Measurements from ENCODE around the gene ARF1.

Gene ARF1

DNA sequence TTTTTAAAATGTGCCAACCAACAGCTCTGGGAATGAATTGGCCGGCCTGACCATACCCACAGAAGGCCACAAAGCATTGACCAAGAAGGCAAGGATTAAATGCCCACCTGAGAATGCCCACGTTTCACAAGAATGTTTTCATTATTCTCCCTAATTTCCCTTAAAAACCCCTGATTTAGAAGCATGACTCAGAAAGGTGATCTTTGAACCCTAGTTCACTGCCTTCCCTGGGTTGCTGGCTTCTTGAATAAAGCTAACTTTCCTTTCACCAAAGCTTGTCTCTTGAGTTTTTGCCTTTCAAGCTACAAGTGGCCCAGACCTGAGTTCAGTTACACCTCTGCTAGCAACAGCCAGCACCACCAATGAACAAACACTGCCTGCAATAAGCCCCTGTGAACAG, 41.0 kb downstream of the ARF1 start:
- DNase-seq (ENCODE audit: low spot score) = no peak

DNA sequence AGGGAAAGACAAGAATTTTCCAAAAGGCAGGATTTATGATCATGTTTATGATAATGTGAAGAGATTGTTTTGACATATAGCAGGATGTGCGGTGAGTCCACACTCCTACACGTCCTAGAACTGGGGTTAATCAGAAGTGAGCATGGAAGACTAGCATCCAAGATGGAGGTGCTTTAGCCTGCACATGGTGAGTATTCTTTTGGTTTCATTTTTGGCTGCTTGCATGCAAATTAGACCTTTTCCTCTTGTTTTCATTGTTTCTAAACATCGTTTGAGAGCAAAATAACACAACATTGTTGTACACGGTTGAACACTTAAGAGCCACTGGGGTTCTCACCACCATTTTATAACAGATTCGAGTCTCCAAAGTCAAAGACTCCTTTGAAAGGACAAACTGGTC, 42.7 kb downstream of the ARF1 start:
- no peak for DNase-seq (ENCODE audit: low spot score)

DNA sequence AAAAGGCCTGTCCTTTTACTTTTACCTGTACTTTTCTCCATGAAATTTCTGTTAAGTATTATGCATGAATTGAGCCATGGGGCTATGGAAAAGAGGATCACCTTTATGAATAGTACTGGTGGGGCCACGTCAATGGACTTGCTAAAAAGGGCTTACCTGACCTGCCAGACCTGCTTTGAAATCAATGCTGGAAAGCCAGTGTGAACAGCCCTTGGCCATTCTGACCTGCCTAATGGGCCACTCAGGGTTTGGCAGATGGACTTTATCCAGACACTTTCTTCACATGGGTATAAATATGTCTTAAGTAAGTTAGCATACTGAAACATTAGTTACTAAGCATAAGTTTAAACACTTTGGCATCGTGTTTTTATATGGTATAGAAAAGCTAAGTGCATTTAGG, 49.3 kb downstream of the ARF1 start:
- DNase-seq (ENCODE audit: low spot score) = no peak

DNA sequence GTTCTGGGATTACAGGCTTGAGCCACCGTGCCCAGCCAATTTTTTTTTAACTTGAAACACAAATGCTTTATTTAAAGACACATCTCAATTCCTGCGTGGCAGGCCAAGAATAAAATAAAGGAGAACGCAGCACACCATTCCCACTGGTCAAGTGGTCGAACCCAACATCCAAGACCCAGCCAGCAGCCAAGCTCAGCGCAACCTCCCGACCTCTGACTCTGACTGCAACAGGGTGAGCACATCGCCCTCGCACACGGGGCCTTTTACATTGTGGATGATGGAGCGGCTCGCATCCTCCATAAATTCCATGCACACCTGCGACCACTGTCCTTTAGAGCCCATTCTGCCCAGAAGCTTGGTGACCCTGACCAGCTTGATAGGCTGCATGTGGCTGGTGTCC, 52.1 kb downstream of the ARF1 start:
- DNase-seq (ENCODE audit: low spot score) = no peak

DNA sequence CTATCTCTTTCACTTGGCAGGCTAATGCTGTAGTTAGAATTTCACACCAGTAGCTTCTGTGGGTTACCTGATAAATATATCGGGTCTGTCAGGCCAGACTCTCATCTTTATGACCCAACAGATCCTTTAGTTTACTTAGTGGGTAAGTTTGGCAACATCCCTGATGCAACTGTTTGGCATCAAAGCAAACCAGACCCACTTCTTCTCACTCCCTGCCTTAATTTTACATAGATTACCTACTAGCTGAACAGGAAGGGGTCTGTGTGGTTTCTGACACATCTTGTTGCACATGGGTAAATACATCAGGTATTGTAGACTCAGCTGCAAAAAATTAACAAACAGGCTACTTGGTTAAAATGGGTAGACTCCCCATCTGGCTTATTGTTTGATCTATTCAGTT, 54.4 kb downstream of the ARF1 start:
- no peak for DNase-seq (ENCODE audit: low spot score)

DNA sequence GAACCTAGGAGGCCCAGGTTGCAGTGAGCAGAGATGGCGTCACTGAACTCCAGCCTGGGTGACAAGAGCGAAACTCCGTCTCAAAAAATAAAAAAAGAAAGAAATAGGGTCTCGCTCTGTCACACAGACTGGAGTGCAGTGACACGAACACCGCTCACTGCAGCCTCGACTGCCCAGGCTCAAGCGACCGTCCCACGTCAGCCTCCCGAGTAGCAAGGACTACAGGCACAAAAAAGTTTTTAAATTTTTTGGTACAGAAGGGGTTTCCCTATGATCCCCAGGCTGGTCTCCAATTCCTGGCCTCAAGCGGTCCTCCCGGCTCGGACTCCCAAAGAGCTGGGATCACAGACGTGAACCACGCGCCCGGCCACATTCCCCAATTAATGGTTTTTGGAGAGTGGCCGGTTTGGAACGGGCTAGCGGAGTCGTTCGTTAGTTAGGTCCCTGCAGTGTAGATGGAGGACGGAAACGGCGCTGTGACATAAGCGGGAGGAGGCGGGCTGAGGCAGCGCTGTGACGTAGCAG, 57.0 kb downstream of the ARF1 start:
- DNase-seq (ENCODE audit: low spot score) = no peak

DNA sequence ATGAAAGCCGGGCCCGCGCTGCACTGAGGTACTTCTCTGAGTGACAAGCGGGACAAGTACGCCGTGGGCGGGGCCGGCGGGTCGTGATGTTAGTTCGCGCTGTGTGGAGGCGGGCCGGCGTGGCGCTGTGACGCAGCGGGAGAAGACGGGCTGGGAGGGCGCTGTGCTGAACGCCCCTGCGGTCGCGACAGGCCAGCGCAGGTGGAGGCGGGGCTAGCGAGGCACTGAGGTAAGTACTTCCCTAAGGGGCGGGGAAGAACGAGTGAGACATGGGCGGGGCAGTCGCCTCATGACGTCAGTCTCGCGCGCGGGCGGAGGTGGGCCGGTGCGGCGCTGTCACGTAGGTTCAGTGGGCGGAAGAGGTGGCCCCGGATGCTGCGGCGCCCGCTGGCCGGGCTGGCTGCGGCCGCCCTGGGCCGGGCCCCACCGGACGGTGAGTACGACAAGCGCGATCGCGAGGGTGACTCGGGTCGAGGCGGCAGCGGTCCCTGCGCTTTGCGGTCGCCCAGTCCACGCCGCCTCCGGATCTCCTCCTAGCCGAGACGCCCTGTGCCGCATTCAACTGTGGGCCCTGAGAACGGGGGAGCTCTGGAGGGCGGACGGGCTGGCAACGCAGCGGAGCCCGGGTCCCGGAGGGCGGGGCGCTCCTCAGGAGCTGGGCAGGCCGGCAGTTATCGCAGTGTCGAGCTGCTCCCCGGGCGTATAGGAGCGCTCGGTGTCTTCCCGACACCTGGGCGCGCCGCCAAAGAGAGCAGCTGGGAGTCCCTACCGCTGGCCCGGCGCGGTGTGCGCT, 57.6 kb downstream of the ARF1 start, which contains the start of gene GUK1:
Gene GUK1 (plus strand): TSS at position 349 of the 793 bp plus-strand sequence. CDS start 24 bp downstream, at position 373.
- peak; percentile 99 for DNase-seq (ENCODE audit: low spot score)

DNA sequence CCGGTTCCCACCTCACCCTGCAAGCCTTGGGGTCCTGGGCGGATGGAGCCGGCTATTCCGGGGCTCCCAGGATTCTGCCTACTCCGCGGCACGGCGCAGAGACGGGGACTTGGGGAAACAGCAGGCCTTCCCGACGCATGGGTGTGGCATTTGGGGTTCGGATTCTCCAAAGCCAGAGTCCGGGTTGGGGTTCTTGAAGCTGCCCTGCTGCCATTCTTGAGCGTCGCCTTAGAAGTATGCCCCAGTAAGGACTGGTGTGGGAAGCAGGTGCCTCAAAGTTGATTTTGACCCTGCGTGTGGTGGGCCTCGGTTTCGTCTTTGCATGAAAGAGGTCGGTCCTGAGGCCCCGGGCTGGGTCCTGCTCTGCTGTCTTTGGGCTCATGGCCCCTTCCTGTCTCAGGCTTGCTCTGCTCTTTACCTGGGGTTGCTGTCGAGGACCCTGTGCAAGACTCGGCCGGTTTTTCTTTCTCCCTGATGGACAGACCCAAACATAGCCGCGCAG, 58.3 kb downstream of the ARF1 start:
- DNase-seq (ENCODE audit: low spot score) = no peak

DNA sequence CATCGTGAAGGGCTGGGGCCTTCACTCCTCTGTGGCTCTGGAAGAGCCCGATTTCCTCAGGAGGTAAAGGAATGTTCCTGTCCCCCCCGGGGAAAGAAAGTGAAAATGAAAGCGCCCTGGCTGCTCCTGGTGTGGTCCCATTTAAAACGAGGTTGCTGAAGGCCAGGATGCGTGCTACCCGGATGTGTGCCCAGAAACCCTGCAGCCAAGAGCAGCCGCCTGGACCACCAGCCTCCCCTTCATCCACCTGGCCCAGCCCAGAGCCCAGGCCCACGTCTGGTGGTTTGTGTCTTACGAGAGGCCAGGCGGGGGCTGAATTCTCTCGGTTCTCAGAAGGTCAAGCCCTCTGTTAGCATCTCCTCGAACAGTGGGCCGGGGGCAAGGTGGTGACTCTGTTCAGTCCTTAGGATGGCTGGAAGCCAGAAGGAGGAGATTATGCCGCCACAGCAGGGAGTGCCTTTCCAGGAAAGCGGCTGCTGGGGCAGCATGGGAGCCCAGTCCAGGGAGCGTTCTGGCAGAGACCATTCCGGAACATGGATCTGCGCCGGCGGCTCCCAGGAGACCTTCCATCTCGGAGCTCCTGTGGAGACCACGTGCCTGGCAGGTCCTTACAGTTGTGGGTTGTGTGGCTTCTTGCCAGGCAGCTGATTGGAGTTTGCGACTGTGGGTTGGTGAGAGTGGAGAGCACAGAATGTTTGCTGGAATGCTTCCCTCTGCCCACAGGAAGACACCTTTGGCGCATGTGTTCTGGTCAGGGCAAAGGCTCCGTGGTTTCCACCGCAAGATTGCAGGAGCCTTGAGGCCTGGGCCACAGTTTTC, 58.9 kb downstream of the ARF1 start:
- peak; percentile 73 for DNase-seq (ENCODE audit: low spot score)

DNA sequence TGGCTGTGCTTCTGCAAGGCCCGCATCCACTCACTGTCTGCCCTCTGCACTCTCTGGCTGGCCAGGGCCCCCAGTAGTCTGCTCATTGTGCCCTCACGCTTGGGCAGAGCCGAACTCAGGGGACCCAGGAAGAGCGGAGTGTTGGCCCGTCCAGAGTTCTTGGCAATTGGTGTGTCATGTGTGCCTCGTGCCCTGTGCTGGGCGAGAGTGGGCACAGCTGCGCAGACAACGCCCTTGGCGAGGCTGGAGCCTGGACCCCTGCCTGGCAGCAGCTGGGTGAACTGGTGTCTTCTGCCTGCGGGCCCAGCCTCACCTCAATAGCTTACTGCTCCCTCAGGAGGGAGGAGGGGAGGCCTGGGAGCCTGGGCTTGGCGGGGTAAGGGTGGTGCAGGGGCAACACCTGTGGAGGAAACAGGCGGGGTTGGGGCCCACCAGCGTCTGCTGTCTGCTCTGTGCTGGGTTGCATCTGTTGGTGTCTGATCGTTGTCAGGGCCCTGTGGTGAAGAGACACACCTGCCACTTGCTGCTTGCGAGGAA, 59.7 kb downstream of the ARF1 start:
- no peak for DNase-seq (ENCODE audit: low spot score)

DNA sequence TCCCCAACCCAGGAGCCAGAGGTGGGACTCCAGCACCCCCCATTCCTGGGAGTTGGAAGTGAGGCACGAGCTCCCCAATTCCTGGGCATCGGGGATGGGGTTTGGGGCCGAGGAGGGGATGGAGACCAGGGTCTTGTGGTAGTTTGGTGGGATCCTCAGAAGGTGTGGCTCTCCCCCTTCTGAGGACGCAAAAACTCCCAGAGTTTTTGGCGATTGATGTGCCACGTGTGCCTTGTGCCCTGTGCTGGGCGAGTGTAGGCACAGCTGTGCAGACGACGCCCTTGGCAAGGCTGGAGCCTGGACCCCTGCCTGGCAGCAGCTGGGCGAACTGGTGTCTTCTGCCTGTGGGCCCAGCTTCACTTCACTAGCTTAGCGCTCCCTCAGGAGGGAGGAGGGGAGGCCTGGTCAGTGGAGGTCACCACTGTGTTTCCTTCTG, 60.2 kb downstream of the ARF1 start:
- DNase-seq (ENCODE audit: low spot score) = no peak

DNA sequence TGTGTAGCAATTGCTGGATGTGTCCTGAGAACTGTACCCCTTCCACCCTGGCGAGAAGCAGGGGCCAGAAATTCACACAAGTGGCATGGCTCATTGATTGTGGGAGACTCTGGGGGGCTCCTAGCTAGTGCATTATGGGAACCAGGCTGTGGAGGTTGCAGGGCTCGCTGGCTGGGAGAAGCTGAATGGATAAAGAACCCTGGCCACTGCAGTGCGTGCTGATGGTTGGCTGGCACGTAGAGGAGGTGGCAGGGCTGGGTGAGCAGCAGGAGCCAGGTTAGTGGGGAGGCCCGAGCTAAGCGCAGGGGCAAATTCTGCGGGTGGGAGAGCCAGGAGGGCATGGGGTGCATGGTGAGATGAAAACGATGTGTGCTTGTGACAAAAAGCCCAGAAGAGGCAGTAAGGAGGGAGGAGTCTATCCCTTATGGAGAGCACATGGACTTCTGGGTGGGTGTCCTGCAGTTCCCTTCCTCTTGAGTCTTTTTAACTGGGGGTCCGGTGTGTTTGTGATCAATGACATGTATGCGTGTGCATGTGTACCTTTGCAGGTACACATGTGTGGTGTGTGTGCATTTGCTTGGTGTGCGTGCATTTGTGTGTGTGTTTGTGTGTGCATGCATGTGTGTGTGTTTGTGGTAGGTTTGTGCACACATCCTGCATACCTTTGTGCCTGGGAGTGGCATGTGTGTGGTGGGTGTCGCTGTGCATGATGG, 61.1 kb downstream of the ARF1 start:
- no peak for DNase-seq (ENCODE audit: low spot score)

DNA sequence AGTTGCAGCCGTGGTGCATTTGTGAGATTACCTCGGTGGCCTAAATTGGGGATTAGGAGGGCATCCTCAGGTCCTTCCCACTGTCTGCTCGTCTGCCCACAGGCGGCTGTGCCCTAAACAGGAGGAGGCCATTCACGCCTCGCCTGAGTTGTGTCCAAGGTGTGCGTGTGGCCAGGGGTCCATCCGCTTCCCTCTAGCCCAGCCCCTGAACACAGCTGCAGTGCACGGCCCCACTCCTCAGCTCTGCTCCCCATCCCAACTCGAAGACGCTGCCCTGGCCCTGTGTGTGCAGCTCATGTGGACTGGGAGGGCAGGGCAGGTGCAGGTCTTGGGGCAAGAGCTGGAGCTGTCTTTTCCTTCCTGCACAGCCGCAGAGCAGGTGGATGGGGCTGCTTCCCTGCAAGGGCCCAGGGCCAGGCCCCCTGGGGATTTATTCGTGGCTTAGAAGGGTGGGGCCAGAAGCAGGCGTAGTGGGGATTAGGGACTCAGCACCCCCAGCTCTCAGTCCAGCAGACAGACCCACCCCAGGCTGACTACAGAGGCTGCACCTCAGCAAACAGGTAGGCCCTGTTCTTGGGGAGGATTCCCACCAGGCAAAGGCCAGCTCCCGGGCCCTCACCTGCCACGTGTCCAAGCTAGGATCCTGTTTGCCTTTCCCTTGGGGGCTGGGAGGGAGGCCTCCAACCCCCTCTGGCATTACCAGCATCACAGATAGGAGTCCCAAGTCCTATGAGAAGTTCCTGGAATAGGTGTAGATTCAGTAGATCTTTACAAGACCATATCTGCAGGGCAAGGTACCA, 61.9 kb downstream of the ARF1 start:
- DNase-seq (ENCODE audit: low spot score) = no peak

DNA sequence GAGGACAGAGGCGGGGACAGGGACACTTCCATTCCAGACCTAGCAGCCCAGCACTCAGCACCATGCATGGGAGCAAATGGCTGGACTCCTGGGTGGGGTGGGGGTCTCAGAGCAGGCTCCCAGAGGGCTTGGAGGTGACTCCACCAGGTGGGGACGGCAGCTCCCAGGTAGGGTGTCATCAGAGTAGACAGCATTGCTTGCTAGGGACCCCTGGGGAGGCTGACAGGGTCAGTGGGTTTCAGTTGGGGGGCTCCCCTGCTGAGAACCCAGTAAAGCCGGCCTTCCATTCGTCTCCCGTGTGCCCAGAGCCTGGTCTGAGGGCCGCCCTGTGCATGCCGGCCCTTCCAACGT, 62.5 kb downstream of the ARF1 start:
- DNase-seq (ENCODE audit: low spot score) = no peak

DNA sequence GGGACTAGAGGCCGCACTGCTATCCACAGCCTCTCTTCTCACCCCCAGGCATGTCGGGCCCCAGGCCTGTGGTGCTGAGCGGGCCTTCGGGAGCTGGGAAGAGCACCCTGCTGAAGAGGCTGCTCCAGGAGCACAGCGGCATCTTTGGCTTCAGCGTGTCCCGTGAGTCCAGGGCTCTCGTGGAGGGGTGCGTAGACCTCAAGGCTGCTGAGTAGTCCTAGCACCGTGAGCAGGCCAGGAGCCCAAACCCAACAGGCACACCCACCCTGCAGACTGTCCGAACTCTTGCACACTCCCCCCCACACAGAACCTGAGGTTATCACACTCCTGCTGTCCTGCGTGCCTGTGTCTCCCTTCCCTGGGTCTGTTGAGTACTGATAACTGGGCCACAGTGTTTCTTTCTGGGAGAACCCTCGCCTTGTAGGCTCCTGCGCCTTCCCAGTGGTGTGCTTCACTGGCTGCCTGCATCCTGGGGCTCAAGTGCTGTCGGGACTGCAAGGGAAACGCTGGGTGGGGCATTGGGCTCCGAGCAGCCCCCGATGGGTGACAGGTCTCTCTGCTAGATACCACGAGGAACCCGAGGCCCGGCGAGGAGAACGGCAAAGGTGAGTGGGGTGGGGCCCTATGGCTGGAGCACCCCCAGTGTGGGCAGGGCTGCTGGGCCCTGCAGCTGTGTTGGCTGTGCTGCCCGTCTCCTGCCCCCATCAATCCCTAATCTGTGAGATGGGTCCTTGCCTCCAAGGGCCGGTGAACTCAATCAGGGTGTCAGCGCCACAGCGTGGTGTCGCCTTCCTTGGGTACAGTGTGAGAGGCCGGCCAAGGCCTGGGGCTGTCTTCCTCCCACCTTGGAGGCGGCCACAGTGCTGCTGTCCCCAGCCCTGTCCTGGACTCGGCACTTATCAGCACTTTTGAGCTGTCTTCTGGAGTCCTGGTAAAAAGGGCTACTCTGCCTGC, 63.2 kb downstream of the ARF1 start:
- no peak for DNase-seq (ENCODE audit: low spot score)

DNA sequence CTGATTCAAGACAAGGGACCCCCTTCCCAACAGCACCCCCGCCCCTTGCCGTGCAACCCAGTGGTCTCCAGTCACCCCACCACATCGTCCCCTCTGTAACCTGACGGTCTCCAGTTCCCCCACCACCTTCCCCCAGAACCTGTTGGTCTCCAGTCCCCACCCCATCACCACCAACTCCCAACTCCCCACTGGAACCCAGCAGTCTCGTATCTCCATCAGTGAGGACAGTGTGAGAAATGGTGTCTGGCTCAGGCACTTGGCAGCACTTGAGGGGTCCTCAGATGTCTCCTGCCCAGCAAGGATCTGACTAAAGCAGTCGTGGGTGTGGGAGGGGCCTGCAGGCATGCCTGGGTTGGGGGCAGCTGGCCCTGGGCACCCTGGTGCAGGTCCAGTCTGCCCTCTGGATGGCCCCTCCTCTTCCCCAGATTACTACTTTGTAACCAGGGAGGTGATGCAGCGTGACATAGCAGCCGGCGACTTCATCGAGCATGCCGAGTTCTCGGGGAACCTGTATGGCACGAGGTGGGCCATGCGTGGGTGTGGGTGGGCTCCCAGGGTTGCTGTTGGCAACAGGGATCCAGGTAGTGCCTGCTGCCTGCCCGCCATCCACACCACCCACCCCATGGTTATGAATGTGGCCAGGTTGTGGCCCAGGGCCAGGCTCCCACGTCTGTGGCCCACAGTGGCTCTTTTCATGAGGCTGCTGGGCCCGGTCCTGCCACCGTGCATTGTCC, 64.1 kb downstream of the ARF1 start:
- no peak for DNase-seq (ENCODE audit: low spot score)

DNA sequence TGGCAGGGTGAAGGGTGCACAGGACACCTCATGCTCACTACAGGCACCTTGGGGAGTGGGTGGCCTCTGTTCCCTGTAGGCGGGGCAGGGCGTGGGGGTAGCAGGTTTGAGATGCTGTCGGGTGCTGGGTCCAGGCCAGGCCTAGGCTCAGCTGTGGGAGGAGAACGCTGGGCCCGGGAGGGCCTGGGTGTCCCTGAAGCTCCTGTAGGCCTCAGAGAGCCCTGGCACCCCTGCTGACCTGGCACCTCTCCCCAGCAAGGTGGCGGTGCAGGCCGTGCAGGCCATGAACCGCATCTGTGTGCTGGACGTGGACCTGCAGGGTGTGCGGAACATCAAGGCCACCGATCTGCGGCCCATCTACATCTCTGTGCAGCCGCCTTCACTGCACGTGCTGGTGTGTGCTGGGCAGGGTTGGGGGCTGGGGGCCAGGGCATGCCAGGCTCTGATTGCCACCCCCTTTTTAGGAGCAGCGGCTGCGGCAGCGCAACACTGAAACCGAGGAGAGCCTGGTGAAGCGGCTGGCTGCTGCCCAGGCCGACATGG, 64.7 kb downstream of the ARF1 start:
- DNase-seq (ENCODE audit: low spot score) = no peak

DNA sequence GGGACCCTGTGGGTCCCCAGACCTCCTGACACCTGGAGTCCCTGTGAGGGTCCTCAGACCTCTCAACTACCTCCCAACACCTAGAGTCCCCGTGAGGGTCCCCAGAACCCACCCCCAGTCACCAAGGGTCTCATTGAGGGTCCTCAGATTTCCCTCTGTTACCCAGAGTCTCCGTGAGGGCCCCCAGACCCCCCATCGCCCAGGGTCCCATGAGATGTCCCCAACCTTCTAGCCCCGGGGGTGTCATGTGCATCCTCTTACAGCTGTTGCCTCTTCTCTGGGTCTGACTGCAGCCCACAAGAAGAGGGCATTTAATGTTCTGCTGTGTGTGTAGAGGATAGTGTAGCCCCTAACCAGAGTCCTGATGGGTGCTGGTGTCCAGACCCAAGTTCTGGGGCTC, 65.3 kb downstream of the ARF1 start:
- no peak for DNase-seq (ENCODE audit: low spot score)
